GM21825 (cell line): ENCODE data around the gene PCDHA9.
"Not testable (repeated sequence)": the region's sequence is repeated elsewhere in the genome, so short reads cannot be mapped to it uniquely, and the experiment has no call there.

Experiments used
- ATAC-seq: cut with Tn5 transposase; IDR thresholded peaks from one replicate; pipeline ENCODE4 v1.9.1; 2021; ENCODE audit warnings: mild to moderate bottlenecking, moderate library complexity; ENCODE audit not compliant: unreplicated experiment

Gene PCDHA9

DNA sequence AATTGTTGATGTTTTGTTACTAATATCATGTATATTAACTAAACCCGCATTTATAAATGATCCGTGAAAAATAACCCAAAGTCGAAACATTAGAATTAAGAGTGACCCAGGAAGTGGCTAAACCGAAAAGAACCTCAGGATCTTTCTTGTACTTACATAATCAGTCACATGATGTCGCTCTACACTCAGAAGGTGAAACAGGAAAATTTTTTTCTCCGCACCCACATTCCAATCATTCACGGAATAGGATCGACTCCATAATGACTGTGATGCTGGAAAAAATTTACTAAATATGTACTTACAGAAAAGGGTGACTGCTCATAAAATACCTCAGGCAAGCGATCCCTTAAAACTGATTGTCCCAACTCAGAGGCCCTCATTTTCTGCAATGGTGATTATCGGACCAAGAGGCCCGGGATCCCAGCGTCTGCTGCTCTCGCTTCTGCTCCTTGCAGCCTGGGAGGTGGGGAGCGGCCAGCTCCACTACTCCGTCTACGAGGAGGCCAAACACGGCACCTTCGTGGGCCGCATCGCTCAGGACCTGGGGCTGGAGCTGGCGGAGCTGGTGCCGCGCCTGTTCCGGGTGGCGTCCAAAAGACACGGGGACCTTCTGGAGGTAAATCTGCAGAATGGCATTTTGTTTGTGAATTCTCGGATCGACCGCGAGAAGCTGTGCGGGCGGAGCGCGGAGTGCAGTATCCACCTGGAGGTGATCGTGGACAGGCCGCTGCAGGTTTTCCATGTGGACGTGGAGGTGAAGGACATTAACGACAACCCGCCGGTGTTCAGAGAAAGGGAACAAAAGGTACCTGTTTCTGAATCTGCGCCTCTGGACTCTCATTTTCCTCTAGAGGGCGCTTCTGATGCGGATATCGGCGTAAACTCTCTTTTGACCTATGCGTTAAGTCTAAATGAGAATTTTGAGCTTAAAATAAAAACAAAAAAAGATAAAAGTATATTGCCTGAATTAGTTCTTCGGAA is 27.2 kb downstream of the PCDHA9 start, which contains the start of gene PCDHA12:
Gene PCDHA12, plus strand, starts transcription at position 224 of the 981 bp plus-strand sequence. Its CDS starts 165 bp downstream, at position 389.
- no peak for ATAC-seq

DNA sequence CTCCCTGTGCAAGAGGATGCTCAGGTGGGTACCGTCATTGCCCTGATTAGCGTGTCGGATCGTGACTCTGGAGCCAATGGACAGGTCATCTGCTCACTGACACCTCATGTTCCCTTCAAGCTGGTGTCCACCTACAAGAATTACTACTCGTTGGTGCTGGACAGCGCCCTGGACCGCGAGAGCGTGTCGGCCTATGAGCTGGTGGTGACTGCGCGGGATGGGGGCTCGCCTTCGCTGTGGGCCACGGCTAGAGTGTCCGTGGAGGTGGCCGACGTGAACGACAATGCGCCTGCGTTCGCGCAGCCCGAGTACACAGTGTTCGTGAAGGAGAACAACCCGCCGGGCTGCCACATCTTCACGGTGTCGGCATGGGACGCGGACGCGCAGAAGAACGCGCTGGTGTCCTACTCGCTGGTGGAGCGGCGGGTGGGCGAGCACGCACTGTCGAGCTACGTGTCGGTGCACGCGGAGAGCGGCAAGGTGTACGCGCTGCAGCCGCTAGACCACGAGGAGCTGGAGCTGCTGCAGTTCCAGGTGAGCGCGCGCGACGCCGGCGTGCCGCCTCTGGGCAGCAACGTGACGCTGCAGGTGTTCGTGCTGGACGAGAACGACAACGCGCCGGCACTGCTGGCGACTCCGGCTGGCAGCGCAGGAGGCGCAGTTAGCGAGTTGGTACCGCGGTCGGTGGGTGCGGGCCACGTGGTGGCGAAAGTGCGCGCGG is 28.5 kb downstream of the PCDHA9 start:
- not testable (repeated sequence) for ATAC-seq

DNA sequence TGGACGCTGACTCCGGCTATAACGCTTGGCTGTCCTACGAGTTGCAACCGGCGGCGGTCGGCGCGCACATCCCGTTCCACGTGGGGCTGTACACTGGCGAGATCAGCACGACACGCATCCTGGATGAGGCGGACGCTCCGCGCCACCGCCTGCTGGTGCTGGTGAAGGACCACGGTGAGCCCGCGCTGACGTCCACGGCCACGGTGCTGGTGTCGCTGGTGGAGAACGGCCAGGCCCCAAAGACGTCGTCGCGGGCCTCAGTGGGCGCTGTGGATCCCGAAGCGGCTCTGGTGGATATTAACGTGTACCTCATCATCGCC is 29.0 kb downstream of the PCDHA9 start:
- no peak for ATAC-seq

DNA sequence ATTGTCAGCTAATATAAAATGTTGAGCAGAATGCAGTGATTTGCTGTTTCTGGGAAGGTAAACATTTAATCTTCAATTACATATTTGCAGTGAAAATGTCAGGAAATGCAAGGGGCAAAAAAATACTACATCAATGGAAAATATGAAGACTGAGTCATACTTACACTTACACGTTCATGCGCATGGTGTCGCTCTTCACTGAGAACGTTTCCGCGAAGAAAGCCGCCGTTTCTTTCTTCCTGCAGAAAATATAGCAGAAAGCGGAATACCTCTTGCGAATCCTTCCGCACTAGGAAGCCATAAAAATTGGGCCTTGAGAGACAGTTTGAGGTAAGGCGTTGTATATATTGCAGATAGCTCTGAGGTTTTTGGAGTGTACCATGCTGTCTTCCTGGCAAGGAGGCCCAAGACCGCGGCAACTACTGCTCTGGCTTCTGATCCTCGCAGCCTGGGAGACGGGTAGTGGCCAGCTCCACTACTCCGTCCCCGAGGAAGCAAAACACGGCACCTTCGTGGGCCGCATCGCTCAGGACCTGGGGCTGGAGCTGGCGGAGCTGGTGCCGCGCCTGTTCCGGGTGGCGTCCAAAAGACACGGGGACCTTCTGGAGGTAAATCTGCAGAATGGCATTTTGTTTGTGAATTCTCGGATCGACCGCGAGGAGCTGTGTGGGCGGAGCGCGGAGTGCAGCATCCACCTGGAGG is 33.9 kb downstream of the PCDHA9 start, which contains the start of gene PCDHA13:
Gene PCDHA13, plus strand, starts transcription at position 236 of the 702 bp plus-strand sequence. Its CDS starts 145 bp downstream, at position 381.
- no peak for ATAC-seq

DNA sequence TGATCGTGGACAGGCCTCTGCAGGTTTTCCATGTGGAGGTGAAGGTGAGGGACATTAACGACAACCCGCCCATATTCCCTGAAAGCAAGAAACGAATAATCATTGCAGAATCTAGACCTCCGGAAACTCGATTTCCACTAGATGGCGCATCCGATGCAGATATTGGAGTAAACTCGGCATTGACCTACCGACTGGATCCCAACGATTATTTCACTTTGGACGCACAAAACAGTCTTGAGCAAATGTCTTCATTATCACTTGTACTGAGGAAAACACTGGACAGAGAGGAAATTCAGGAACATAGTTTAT is 34.4 kb downstream of the PCDHA9 start:
- no peak for ATAC-seq

DNA sequence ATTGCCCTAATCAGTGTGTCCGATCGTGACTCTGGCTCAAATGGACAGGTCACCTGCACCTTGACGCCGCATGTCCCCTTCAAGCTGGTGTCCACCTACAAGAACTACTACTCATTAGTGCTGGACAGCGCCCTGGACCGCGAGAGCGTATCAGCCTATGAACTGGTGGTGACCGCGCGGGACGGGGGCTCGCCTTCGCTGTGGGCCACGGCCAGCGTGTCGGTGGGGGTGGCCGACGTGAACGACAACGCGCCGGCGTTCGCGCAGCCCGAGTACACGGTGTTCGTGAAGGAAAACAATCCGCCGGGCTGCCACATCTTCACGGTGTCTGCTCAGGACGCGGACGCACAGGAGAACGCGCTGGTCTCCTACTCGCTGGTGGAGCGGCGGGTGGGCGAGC is 35.2 kb downstream of the PCDHA9 start:
- no peak for ATAC-seq

DNA sequence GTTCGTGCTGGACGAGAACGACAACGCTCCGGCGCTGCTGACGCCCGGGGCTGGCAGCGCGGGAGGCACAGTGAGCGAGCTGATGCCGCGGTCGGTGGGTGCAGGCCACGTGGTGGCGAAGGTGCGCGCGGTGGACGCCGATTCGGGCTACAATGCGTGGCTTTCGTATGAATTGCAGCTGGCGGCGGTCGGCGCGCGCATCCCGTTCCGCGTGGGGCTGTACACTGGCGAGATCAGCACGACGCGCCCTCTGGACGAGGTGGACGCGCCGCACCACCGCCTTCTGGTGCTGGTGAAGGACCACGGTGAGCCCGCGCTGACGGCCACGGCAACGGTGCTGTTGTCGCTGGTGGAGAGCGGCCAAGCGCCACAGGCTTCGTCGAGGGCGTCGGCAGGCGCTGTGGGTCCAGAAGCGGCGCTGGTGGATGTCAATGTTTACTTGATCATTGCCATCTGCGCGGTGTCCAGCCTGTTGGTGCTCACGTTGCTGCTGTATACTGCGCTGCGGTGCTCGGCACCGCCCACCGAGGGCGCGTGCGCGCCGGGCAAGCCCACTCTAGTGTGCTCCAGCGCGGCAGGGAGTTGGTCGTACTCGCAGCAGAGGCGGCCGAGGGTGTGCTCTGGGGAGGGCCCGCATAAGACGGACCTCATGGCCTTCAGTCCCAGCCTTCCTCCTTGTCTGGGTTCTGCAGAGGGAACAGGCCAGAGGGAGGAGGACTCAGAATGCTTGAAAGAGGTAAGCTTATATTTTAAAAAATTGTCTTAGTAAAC is 35.9 kb downstream of the PCDHA9 start:
- ATAC-seq = no peak
